ENCODE results near the gene CMIP.

- TF ChIP-seq CTCF (IDR thresholded peaks at IDR 0.05) (no peak), POLR2A (IDR thresholded peaks at IDR 0.05) (no peak)
These were observed 88.5 kb downstream of the CMIP start for GRCh38 chr16:81533175-81533507.
